COR-L47 (cell line): Measurements from ENCODE around the gene PRKAR1B.
"Not testable (repeated sequence)": the region's sequence is repeated elsewhere in the genome, so short reads cannot be mapped to it uniquely, and the experiment has no call there.

Experiments used
- DNase-seq: peaks from one replicate; lab custom pipeline; 2025; lab: John Stamatoyannopoulos, UW

The PRKAR1B gene

DNA sequence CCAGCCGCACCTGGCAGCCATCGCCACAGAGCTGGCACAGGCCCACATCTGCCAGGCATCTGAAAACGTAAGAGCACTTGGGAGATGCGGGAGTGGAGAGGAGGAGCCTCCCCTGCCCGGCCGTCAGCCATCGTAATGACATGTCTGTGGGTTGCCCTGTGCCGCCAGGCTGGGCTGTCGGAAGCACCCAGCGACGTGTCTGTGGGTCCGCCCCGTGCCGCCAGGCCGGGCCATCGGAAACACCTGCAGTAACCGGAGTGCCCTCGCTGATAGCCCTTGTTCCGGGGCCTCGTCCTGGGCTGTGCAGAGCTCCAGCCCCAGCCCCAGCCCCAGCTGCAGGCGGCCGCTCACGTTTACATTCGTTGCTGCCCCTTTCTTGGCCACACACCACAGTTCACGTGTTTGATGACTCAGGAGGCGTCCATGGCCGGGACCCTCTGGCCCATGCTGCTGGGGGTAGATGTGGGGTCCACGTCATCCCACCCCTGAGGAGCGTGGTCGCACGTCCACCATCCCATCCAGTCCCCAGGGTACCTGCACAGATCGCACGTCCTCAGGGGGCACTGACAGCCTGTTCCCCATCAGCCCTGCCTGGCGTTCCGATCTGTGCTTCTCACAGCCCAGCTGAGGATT is 30.0 kb upstream of the PRKAR1B start:
- no peak for DNase-seq

DNA sequence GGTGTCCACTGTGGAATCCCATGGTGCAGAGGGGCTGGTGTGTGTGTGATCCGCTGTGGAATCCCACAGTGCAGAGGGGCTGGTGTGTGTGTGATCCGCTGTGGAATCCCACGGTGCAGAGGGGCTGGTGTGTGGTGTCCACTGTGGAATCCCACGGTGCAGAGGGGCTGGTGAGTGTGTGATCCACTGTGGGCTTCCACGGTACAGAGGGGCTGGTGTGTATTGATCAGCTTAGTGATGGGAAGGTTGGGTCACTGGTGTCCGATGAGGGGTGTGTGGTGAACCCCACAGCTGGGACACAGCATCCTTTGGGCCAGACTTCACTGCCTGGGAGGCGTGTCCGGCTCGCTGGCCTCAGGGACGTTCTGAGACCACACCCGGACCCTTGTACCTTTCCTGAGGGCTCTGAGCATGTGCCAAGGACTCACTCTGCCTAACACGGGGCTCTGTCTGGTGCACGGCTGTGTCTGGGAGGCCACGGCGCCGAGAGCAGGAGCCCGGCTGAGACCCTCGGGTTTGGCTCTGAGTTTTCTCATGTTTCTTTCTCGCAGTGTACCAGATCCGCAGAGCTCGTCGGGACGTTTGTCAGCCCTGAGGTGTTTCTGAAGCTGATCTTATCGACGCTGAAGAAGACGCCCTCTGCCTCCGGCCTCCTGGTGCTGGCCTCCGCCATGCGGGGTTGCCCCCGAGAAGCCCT is 29.3 kb upstream of the PRKAR1B start:
- DNase-seq = no peak

DNA sequence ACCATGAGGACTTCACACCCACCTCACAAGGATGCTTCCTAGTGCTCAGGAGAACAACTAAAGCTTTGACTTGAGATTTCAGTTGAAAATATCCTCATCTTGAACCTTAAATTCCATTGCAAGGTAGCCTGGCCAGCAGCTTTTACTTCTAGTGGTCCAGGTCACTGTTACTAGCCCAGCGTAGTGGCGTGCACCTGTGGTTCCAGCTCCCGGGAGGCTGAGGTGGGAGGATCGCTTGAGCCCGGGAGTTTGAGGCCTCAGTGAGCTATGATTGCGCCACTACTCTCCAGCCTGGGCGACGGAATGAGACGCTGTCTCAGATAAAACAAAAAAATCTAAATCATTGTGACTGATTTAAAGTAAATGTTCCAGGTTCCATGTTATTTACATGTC is 28.3 kb upstream of the PRKAR1B start:
- no peak for DNase-seq

DNA sequence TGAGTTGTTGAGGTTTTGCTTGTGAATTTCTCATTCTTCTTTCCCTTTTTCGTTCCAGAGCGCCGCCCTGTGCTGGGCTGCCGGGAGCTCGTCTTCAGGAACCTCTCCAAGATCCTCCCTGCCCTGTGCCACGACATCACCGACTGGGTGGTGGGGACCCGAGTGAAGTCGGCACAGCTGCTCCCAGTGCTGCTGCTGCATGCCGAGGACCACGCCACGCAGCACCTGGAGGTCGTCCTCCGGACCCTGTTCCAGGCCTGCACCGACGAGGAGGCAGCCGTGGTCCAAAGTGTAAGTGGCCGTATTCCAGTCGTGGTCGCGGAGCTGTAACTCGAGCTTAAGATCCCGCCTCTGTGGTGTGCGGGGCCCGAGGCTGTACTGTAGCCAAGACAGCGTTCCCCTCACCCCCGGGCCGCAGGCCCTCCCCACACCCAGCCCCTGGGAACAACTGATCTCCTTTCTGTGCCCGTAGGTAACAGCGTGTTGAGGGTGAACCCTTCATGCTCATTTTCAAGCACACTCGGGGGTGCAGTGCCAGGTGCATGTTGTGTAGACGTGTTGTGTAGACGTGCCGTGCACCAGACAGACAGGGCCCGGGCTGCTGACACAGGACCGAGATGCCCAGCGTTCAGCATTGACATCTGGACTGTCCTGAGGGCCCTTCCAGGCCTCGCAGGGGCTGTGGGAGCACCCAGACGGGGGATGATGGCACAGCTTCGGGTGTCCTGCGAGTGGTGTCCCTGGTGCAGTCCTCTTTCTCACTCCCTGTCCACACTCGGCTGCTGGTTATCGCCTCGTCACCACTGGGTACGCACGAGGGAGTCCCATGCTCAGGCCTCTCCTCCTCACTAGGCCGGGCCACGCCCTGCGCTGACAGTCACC is 27.7 kb upstream of the PRKAR1B start:
- DNase-seq = no peak

DNA sequence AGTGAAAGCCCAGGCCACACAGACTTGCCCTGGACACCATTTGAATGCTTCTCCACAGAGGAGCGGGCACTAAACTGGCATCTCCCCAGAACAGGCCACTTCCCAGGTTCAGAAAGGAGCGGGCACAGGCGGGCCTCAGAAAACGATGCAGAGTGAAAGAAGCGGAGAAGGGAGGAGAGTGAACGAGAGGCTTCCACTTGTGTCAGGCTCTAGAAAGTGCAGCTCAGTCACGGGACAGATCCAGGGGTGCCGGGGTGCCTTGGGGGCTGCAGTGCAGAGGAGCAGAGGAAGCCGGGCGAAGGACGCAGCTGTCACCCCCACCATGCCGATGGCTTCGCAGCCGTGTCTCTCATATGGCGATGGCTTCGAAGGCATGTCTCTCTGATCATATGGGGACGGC is 26.1 kb upstream of the PRKAR1B start:
- DNase-seq = no peak

DNA sequence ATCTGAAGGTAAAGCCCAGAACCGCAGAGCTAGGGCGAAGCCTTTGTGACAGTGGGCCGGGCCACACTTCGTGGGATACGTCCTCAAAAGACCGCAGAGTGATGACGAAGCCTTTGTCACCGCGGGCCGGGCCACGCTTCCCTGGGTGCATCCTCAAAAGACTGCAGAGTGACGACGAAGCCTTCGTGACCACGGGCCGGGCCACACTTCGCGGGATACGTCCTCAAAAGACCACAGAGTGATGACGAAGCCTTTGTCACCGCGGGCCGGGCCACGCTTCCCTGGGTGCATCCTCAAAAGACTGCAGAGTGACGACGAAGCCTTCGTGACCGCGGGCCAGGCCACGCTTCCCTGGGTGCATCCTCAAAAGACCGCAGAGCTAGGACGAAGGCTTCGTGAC is 25.2 kb upstream of the PRKAR1B start:
- DNase-seq = not testable (repeated sequence)

DNA sequence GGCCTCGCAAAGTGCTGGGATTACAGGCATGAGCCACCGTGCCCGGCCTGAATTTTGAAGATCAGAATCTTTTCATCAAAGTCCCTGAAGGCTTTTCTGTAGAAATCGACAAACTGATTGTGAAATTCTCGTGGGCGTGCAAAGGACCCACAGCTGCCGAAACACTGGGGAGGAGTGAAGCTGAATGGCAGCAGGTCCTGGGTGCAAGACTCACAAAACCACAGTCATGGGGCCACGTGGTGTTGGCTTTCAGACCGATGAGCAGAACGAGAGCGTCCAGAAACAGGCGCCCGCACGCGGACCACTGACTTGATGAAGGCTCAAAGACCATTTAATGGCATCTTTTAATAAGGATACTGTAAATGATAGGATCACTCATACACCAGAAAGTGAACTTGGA is 24.7 kb upstream of the PRKAR1B start:
- DNase-seq = no peak

DNA sequence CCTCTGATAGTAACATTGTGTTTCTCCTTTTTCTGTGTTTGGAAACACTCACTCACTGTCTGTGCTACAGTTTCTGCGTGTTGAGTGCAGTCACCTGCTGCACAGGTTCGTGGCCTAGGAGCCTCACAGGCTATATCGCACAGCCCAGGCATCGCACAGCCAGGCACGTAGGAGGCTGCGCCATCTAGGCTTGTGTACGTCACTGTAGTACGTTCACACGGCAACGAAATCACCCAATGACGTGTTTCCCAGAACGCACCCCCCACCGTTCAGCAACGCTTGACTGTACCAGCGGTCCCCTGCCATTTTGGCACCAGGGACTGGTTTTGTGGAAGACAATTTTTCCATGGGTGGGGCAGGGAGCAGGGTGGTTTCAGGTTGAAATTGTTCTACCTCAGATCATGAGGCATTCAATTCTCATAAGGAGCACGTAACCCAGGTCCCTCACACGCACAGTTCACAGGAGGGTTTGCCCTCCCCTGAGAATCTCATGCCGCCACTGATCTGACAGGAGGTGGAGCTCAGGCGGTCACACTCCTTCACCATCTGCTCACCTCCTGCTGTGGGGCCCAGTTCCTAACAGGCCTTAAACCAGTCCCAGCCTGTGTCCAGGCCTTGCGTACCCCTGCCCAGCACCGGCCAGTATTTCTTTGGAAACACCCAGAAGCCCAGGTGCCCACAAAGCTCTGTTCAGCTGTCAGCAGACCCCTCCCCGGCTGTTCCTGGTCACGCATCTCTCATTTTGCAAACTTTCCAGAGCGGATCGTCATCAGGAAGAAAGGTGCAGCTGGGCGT is 23.2 kb upstream of the PRKAR1B start:
- DNase-seq = no peak

DNA sequence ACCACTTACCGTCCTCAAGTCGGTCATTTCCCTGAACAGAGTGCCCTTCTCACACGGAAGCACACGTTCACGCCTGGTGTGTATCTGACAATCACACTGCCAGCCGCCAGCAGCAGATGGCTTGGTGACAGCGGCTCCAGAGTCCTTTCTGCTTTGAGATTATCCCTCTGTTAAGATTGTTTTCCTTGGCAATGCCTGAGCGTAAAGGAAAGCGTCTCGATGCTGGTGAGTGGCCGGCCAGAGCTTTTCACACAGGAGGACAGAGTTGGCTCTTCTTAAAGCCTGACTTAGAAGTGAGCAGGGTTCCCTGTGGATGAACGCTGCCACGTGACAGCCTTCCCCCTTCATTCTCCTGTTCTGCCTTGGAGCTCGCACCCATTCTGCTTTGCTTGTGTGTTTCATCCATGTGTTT is 22.1 kb upstream of the PRKAR1B start:
- DNase-seq = no peak

DNA sequence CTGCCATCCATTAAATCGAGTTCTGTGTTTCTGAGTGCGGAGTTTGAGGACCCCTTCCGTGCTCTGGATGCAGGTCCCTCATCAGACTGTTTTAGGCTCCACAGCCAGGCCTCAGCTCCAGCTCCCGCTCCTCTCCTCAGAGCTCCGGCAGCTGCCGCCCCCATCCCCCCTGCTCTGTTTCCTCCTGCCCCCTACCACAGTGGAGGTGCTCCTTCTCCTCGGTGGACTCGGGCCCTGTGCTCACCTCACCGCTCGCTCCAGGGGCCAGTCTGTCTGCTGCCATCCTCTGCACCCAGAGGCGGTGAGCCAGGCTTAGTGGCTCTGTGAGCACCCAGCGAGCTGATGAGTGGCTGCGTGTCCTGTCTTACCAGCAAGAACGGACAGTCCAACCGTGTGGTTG is 21.4 kb upstream of the PRKAR1B start:
- no peak for DNase-seq

DNA sequence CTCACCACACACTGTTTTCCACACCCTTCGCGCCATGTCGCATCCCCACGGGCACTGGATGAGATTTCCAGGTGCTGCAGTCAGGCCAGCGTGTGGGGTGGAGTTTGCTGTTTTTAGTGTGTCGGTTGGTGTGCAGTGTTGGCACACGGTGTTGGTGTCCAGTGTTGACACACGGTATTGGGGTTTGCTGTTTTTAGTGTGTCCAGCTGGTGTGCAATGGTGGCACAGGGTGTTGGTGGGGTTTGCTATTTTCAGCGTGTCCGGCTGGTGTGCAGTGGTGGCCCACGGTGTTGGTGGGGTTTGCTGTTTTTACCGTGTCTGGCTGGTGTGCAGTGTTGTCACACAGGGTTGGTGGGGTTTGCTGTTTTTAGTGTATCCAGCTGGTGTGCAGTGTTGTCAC is 20.1 kb upstream of the PRKAR1B start:
- no peak for DNase-seq

DNA sequence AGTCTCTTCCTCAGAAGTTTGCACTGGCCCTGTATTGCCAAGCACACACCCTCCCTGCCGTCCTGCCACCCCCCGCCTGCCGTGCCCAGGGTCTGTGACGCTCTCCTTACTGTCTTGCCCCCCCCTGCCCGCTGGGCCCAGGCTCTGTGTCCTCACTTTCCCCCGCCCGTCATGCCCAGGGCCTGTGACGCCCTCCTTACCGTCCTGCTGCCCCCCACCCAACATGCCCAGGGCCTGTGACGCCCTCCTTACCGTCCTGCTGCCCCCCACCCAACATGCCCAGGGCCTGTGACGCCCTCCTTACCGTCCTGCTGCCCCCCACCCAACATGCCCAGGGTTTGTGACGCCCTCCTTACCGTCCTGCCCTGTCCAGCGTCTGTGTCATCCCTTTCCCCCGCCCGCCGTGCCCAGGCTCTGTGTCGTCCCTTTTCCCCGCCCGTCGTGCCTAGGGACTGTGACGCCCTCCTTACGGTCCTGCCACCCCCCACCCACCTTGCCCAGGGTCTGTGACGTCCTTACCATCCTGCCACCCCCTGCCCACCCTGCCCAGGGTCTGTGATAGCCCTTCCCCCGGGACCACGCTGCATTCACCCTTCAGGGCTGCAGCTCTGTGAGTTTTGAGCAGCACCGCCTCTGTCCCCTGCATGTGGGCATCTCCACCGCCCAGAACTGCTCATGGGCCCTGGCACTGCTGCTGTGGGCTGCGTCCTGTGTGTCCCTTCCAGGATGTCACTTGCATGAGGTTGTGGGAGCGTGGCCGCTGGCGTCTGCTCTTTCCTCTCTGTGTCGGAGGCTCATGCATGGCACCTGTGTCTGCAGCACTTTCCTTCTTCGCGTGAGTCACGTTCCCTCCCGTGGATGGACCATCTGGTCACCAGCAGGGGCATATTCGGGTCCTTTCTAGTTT is 19.3 kb upstream of the PRKAR1B start:
- DNase-seq = no peak

DNA sequence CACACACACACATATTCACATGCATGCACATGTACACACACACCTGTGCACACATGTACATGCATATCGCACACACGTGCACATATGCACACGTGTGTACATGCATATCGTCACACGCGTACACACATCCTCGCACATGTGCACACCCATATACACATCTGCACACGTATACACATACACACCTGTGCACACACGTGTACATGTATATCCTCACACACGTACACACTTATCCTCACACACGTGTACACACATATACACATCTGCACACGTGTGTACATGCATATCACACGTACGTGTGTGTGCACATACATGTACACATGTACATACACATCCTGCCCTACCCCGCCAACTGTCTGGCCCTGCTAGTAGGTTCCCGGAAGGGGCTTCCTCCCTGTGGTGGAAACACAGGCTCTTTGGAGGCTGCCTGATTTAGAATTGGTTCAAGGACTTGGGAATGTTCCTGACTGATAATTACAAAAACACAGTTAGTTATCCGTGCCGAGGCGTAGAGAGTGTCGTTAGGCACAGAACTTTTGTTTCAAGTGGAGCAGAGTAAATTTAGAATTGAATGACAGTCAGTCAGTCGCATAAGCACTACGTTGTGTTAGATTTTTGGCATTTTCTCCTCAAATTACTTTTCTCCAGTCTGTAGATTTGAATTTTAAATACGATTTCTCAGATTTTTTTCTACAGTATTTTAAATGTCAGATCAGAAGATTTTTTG is 18.5 kb upstream of the PRKAR1B start:
- DNase-seq = no peak

DNA sequence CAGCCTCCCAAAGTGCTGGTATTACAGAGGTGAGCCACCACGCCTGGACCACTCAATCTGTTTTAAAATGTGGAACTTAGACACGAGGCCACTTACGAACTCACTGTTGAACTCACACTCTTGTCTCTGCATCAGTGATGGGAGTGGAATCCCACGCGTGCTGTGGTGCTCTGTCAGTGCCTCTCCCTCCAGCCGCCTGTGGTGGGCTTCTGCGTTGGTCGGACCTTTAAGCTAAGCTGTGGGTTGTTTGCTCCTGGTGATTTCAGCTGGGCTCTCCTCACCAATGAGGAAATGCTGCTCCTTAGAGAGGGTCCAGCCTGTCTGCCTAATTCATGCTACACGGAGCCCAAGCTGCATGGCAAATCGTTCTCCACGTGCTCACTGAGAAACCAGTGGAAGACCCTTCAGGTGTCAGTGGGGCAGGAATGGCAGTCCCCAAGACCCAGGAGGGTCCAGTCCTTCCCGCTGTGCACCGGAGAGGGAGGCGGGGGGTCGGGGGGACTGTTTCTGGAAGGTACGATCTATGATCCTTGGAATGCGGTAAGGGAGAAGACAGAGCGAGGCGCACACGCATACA is 17.9 kb upstream of the PRKAR1B start:
- DNase-seq = no peak

DNA sequence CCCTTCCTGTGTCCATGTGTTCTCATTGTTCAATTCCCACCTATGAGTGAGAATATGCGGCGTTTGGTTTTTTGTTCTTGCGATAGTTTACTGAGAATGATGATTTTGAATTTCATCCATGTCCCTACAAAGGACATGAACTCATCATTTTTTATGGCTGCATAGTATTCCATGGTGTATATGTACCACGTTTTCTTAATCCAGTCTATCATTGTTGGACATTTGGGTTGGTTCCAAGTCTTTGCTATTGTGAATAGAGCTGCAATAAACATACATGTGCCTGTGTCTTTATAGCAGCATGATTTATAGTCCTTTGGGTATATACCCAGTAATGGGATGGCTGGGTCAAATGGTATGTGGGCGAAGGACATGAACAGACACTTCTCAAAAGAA is 17.0 kb upstream of the PRKAR1B start:
- not testable (repeated sequence) for DNase-seq

DNA sequence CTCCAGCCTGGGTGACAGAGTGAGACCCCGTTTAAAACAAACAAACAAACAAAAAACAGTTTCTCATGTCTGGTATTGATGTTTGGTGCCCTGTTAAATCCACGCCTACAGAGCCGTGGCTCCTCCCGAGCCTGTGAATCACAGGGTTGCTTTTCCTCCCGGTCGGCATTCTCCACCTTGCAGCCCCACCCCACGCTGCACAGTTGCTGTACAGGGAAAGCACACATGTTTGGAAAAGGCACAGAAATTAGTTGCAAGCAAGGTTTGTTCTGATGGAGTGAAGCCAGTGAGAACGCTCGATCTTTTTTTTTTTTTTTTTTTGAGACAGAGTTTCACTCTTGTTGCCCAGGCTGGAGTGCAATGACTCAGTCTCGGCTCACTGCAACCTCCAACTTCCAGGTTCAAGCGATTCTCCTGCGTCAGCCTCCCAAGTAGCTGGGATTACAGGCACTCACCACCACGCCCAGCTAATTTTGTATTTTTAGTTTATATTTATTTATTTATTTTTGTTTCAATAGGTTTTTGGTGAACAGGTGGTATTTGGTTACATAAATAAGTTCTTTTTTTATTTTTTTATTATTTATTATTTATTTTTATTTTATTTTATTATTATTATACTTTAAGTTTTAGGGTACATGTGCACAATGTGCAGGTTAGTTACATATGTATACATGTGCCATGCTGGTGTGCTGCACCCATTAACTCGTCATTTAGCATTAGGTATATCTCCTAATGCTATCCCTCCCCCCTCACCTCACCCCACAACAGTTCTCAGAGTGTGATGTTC is 16.5 kb upstream of the PRKAR1B start:
- DNase-seq = not testable (repeated sequence)

DNA sequence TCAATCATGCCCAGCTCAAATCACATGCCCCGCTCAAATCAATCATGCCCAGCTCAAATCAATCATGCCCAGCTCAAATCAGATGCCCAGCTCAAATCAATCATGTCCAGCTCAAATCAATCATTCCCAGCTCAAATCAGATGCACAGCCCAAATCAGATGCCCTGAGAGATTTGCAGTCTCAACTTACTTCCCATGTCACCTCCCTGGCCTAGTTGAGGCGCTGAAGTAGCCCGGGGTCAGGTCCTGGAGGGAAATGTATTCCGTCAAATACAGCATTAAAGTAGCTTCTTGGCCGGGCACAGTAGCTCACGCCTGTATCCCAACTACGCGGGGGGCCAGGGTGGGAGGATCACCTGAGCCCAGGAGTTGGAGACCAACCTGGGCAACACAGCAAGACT is 15.7 kb upstream of the PRKAR1B start:
- DNase-seq = no peak

DNA sequence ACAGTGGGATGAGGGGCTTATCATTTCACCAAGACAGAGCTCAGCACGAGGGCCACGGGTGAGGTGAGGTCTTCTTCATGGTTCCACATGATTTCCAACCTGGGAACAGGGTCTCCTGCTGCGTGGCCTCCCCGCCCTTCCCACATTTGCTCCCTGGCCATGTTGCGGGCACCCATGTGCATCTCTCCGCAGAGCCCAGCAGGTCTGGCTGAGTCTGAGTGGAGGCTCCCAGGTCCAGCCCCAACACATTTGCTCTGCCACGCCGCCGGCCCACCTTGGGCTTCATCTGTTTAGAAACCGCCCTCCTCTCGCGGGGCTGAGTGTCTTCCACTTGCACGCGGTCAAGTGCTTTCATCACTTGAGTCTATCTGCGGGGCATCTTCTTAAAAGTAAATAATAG is 14.8 kb upstream of the PRKAR1B start:
- DNase-seq = no peak

DNA sequence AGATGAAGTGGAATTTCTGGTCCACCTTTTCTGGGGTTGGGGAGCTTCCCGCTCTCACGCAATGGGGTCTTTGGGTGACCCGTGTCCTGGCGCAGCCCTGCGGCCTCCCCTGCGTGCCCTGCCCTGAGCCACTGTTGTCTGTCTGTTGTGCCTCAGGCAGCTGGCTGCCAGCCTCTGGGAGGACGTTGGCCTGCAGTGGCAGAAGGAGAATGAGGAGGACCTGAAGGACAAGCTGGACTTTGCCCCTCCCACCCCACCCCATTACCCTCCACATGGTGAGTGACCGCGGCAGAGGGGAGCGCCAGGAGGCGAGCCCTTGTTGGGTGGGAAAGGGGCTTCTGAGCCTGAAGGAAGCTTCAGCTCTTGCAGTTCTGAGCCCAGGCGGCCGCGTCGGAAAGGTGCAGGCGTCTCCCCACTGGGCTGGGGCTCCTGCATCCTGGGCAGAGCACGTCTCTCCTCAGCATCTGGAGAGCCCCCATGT is 14.2 kb upstream of the PRKAR1B start:
- no peak for DNase-seq
